Ovary (tissue), 9 donors: ENCODE results near the gene KCNJ10. TPM values are rescaled to one million over a fixed set of nuclear protein-coding genes. Genes with fewer than 3 reads are reported as not detected.

Experiments used
- DNase-seq, 5 donors: peaks; one replicate each; pipeline ENCODE4 v3.0.0-alpha.2; 2019 to 2020
- H3K27ac ChIP-seq, 2 donors: fragments of 200-600 bp; one replicate each; pipeline versions ENCODE4 v1.5.1 to v1.8.0; 2019 to 2022
- H3K27me3 ChIP-seq: fragments of 200-600 bp; one replicate; pipeline ENCODE4 v1.8.0; 2022
- H3K36me3 ChIP-seq: fragments of 200-600 bp; sonication (generic); one replicate; pipeline ENCODE4 v1.5.1; 2019
- H3K4me1 ChIP-seq: one replicate; pipeline ENCODE4 v1.8.1; 2013; ENCODE audit warnings: mild to moderate bottlenecking, moderate library complexity; ENCODE audit not compliant: insufficient read depth
- H3K4me3 ChIP-seq: fragments of 200-600 bp; sonication (generic); one replicate; pipeline ENCODE4 v1.5.1; 2017
- H3K9me3 ChIP-seq, 2 donors: fragments of 200-600 bp in 1 of 2; sonication (generic) in 1 of 2; one replicate each; pipeline versions ENCODE4 v1.5.1 to v1.8.1; 2013 to 2019; ENCODE audit warnings: mild to moderate bottlenecking in 1 of 2, moderate library complexity in 1 of 2
- CTCF ChIP-seq, 3 donors: fragments of 450-650 bp in 2 of 3; fragments of 200-600 bp in 1 of 3; IDR thresholded peaks; one replicate each; pipeline versions ENCODE4 v1.5.1 to v1.8.0; 2016 to 2022; ENCODE audit warnings: antibody characterized with exemption in 3 of 3, mild to moderate bottlenecking in 1 of 3
- EP300 ChIP-seq: sonication (generic); formaldehyde crosslinking; IDR thresholded peaks from one replicate; pipeline ENCODE4 v1.6.1; 2017; ENCODE audit warnings: antibody characterized with exemption
- POLR2A ChIP-seq: fragments of 450-650 bp; IDR thresholded peaks from one replicate; pipeline ENCODE4 v1.6.1; 2017; ENCODE audit warnings: antibody characterized with exemption, mild to moderate bottlenecking, moderate library complexity
- WGBS, 3 donors: extraction: QIAGEN DNeasy Blood & Tissue Kit in 1 of 3; methylation state at CpG; one replicate each; pipeline versions ENCODE4 v1.1.5 to v1.1.7; 2013 to 2017; 5-methylcytosine and 5-hydroxymethylcytosine counted together
- intact Hi-C, 4 donors: fragments of 100-400 bp; cut with DNase I; formaldehyde crosslinking; loops; one replicate each; pipeline versions ENCODE4 v1.11.0 to v1.15.1; 2022 to 2023
- polyA plus RNA-seq, 2 donors: library from polyadenylated mRNA; stranded (reverse); fragments of 200-250 nt in 1 of 2; fragments of 350-450 nt in 1 of 2; fragmentation: Illumina TruSeq in 1 of 2; extraction: RNeasy Lipid Tissue Mini Kit (QIAGEN cat#74804) in 1 of 2; gene quantifications; one replicate each; pipeline ENCODE4 v1.2.3, GENCODE V29; 2013 to 2014
- total RNA-seq, 7 donors: library from RNA; depleted of rRNA in 2 of 7; stranded (reverse); fragments of >200 nt in 2 of 7; fragmentation: NEBNext Ultra II Directional in 3 of 7; extraction: Animal tissue kit (Norgen Biotek cat#: 25700) in 3 of 7; gene quantifications; one replicate each; pipeline versions ENCODE4 v1.1.0 to v1.2.4, GENCODE V29; 2016 to 2023
- donor health status: DM: no; HTN: no; CAD: no; lungs with moderate emphysema.
- donor health status: DM: no; HTN: no; CAD: no.
- donor health status: Bipolar disorder and iron deficiency.
- donor health status: DM: yes; HTN: yes; CAD: no.
- donor health status: DM: no; HTN: no; CAD: no.
- donor health status: DM: yes; HTN: yes; CAD: no.

Gene KCNJ10
- total and polyA plus RNA-seq, 9 donors, result 0.02 to 0.28 (median 0.17) TPM; not detected in 5

- no peaks in the 10 kb centered on the region for H3K9me3 ChIP-seq
- TF ChIP-seq CTCF (IDR thresholded peaks at IDR 0.05) (no peak), EP300 (no peak), POLR2A (no peak)
- H3K27me3 ChIP-seq, result no peaks in the 10 kb centered on the region
- peak; percentile 31 to 65 (median 39) for DNase-seq
- WGBS, 3 donors, result 2 to 3% (median 2%) methylated on average over 11 of the region's 11 CpGs
- H3K4me3 ChIP-seq, result no peak overlapping the region
- H3K4me1 ChIP-seq, result peaks cover 2% of the 10 kb centered on the region
- no peaks in the 10 kb centered on the region for H3K36me3 ChIP-seq
- intact Hi-C loops, result no loop called here
- H3K27ac ChIP-seq, result no peak overlapping the region
These were observed 23.4 kb downstream of the KCNJ10 start for GRCh38 chr1:160046494-160047110.

- peaks cover 2% of the 10 kb centered on the region for H3K4me1 ChIP-seq
- H3K27me3 ChIP-seq, result no peaks in the 10 kb centered on the region
- DNase-seq, result no peak
- intact Hi-C loops, result no loop called here
- no peak overlapping the region for H3K27ac ChIP-seq
- no peak overlapping the region for H3K4me3 ChIP-seq
- H3K36me3 ChIP-seq, result no peaks in the 10 kb centered on the region
- 57 to 63% (median 61%) methylated on average over 2 of the region's 2 CpGs for WGBS, 3 donors
- H3K9me3 ChIP-seq, result no peaks in the 10 kb centered on the region
- no peak for TF ChIP-seq EP300
- no peak for TF ChIP-seq CTCF (IDR thresholded peaks at IDR 0.05)
- no peak for TF ChIP-seq POLR2A
These were observed 24.3 kb downstream of the KCNJ10 start for GRCh38 chr1:160045653-160046052.

GRCh38 chr1:160043543-160043942 lies 26.4 kb downstream of the KCNJ10 start:
- Histone ChIP-seq H3K36me3 (no peaks in the 10 kb centered on the region), H3K27ac (no peak overlapping the region), H3K9me3 (no peaks in the 10 kb centered on the region), H3K27me3 (no peaks in the 10 kb centered on the region), H3K4me3 (no peak overlapping the region), H3K4me1 (peaks cover 2% of the 10 kb centered on the region)
- TF ChIP-seq EP300, result no peak
- TF ChIP-seq POLR2A, result no peak
- TF ChIP-seq CTCF (IDR thresholded peaks at IDR 0.05), result no peak
- intact Hi-C loops, result no loop called here
- no peak for DNase-seq

GRCh38 chr1:160040476-160040875 lies 29.5 kb downstream of the KCNJ10 start:
- intact Hi-C loops, result no loop called here
- H3K27ac ChIP-seq, result no peak overlapping the region
- H3K36me3 ChIP-seq, result no peaks in the 10 kb centered on the region
- no peaks in the 10 kb centered on the region for H3K27me3 ChIP-seq
- no peaks in the 10 kb centered on the region for H3K4me1 ChIP-seq
- H3K9me3 ChIP-seq, result no peaks in the 10 kb centered on the region
- no peak overlapping the region for H3K4me3 ChIP-seq
- no peak for DNase-seq
- TF ChIP-seq CTCF (IDR thresholded peaks at IDR 0.05) (no peak), POLR2A (no peak), EP300 (no peak)
- WGBS, 3 donors, result 85 to 94% (median 92%) methylated on average over 1 of the region's 1 CpG
